Epidermal melanocyte (primary cell): ENCODE results near the gene EVL.
A peak's percentile ranks its signal among the peaks of the same experiment; 100 is the strongest.
"Not testable (repeated sequence)": the region's sequence is repeated elsewhere in the genome, so short reads cannot be mapped to it uniquely, and the experiment has no call there.

ENCODE experiments used
- DNase-seq: peaks from one replicate; pipeline ENCODE4 v3.0.0; 2011; ENCODE audit warnings: low spot score; ENCODE audit not compliant: insufficient read length

The EVL gene

DNA sequence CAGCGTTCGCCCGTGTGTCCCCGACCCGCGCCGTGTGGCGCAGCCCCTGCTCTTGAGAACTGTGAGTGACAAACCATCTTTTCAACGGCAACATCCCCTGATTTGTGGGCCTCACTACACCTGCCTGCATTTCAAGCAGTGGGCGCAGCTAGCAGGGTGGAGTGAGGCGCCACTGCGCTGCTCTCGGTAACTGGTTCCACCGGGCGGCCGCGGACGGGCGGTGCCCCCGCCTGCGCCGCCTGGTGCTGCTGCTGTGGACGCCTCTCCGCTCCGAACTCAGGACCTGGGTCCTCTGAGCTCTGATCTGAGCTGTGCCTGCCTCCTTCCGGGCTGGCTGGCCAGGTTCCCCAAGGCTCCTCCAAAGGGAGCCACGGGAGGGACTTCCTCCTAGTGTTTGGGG lies 100.2 kb downstream of the EVL start:
- DNase-seq = no peak

- DNase-seq = no peak
Measured at GRCh38 chr14:100165831-100166440, 100.7 kb downstream of the EVL start.

GRCh38 chr14:100168506-100168905 lies 103.3 kb downstream of the EVL start:
- DNase-seq = no peak

DNA sequence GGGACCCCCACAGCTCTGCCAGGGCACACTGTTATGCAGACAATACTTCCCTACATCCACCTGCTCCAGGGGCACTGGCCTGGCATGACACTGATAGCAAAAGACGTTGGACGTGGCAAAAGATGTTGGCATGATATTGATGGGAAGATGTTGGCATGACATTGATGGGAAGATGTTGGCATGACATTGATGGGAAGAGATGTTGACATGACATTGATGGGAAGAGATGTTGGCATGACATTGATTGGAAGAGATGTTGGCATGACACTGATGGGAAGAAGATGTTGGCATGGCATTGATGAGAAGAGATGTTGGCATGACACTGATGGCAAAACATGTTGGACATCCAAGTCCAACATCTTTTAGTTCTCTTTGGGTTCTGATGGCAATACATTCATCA lies 105.7 kb downstream of the EVL start:
- no peak for DNase-seq

DNA sequence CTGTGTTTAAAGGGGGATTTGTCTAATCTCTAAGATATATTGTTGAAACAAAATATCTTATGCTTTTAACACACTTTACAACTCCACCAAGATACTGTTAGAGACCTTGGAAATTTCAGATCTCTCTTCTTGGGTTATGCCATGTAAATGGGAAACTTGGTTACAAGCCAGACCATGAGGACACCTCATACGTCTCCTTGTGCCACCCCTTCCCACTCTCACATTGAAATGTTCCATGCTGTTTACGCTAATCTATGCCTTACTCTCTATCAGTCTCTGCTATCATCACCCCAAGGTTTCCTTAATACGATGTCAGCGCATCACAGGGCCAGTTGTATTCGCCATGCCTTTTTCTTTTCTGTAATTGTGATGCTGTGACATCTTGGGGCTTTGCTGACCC lies 107.6 kb downstream of the EVL start:
- no peak for DNase-seq

DNA sequence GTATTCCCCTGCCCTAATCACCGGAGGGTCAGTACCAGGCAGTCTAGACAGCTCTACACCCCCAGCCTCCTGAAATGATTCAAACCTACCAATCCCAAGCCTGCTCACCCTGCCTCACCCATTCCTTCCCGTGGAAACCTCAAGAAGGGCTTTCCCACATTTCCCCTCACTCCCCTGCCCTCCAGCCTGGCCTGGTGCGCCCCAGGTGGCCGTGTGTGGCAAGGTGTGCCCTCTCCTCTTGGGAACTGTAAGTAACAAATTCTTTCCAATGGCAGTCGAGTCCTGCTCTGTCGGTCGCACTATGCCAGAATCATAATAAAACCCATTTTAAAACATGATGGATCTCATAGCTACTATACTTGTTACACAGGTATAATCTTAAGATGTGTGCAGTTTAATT lies 108.1 kb downstream of the EVL start:
- DNase-seq = no peak

- no peak for DNase-seq
Measured at GRCh38 chr14:100176811-100177327, 111.6 kb downstream of the EVL start.

GRCh38 chr14:100178691-100179090 lies 113.5 kb downstream of the EVL start:
- no peak for DNase-seq

- DNase-seq = not testable (repeated sequence)
Measured at GRCh38 chr14:100180671-100181070, 115.4 kb downstream of the EVL start.

- DNase-seq = not testable (repeated sequence)
Measured at GRCh38 chr14:100181876-100182551, 116.8 kb downstream of the EVL start.

- DNase-seq = no peak
Measured at GRCh38 chr14:100187247-100187833, 122.1 kb downstream of the EVL start.

- DNase-seq = no peak
Measured at GRCh38 chr14:100188392-100189030, 123.3 kb downstream of the EVL start.

DNA sequence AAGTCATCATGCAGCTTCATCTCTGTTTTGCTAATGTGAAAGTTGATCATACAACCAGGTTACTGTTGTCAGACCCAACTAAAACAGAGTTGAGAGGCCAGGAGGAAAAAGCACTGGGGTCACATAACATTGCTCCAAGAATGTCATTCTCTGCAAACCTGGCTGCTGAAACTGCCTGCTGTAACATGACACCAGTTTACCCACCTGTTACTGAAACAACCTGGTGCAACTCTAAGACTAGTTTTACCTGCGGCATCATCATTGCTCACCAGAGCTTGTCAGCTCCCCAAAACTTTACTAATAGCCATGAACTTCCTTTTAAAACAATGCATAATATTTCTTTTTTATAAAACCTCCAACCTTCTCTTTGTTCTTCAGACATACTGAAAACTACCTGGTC lies 124.9 kb downstream of the EVL start:
- DNase-seq = no peak

GRCh38 chr14:100191584-100192249 lies 126.5 kb downstream of the EVL start:
- no peak for DNase-seq

DNA sequence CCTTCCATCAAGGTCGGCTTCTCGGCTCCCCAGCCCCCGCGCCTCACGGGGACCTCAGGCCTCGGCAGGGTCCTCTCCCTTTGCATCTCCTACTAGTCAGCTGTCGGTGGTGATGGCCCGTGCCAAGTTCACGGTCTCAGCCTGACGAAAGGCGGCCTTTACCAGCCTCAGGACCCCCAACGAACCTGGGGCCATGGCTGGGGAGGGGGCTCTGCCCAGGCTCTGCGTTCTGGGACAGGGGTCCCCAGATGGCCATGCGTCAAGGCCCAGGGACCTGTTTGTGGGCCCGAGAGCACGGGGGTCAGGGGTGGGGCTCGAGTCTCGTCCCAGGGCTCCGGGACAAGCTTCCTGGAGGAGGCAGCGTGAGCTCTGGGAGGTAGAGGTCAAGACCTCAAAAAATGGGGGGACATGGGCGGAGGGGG lies 127.0 kb downstream of the EVL start:
- no peak for DNase-seq

DNA sequence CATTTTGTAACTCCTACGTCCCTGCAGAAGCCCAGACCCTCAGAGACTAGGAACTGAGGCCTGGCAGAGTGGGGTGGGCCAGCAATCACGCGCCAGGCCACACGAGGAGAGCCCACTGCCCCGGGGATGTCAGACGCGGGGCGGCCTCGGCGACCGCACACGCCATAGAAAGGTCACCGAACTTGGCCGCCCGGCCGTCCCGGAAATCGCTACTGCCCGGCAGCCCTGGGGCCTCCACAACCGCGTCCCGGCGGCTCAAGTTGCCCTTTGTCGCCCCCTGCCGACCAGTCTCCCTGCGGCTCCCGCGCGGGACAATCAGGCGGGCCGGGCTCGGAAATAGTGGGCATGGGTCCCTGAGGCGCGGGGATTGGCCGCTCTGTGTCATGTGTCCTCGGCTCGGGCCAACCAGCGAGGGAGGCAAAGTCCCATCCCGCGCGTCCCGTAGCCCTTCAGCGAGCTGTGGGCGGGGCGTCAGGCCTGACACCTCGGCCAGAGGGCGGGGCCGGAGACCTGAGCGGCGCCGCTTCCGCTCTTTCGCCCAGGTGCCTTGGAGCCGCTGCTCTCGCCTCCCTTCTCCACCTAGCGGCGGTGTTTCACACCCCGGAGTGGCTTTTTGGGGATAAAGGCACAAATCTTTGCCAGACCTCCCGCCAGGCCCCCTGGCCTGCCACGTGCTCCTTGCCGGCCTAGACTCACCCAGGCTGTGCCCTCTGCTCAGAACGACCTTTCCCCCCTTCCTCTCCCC lies 127.6 kb downstream of the EVL start:
- peak; percentile 98 for DNase-seq
